IPS-20b (cell line): ENCODE results near the gene THEM4.

Experiments used
- H3K27ac ChIP-seq: one replicate; pipeline ENCODE4 v1.5.1; 2013; ENCODE audit warnings: low read length
- H3K27me3 ChIP-seq: 2 replicates; pipeline ENCODE4 v1.6.1; 2013; ENCODE audit warnings: mild to moderate bottlenecking, low read length, inconsistent platforms; ENCODE audit not compliant: insufficient read depth
- H3K36me3 ChIP-seq: 2 replicates; pipeline ENCODE4 v1.6.1; 2013; ENCODE audit warnings: low read depth, mild to moderate bottlenecking, inconsistent platforms, low read length, moderate library complexity; ENCODE audit not compliant: insufficient read depth
- H3K4me1 ChIP-seq: 2 replicates; pipeline ENCODE4 v1.6.1; 2013; ENCODE audit warnings: mild to moderate bottlenecking, control low read depth, inconsistent platforms, low read length, moderate library complexity; ENCODE audit not compliant: insufficient read depth
- H3K4me3 ChIP-seq: 2 replicates; pipeline ENCODE4 v1.5.1; 2013; ENCODE audit warnings: mild to moderate bottlenecking, low read length, inconsistent platforms
- H3K9ac ChIP-seq: 2 replicates; pipeline ENCODE4 v1.6.1; 2013; ENCODE audit warnings: low read depth, mild to moderate bottlenecking, inconsistent platforms, low read length, moderate library complexity
- H3K9me3 ChIP-seq: 2 replicates; pipeline ENCODE4 v1.6.1; 2013; ENCODE audit warnings: mild to moderate bottlenecking, low read depth, low read length, inconsistent platforms; ENCODE audit not compliant: insufficient read depth

THEM4 gene

GRCh38 chr1:151909167-151910149, at the start of gene THEM4:
Gene THEM4 (minus strand): TSS chr1:151909511. CDS start chr1:151909458, 53 bp downstream.
- peak within 1 kb of the TSS; percentile 78 for H3K4me3 ChIP-seq
- H3K27ac ChIP-seq, result peak within 1 kb of the TSS; percentile 98
- peak within 1 kb of the TSS; percentile 93 for H3K9ac ChIP-seq
- peaks cover 14% of the 10 kb centered on the region for H3K9me3 ChIP-seq
- no peaks in the 10 kb centered on the region for H3K27me3 ChIP-seq
- H3K4me1 ChIP-seq, result peaks cover 13% of the 10 kb centered on the region; the same call in 1 of the 2 replicates
- peaks cover 8% of the 10 kb centered on the region; the same call in 1 of the 2 replicates for H3K36me3 ChIP-seq

- no peak overlapping the region for H3K27ac ChIP-seq
- no peaks in the 10 kb centered on the region for H3K27me3 ChIP-seq
- H3K9ac ChIP-seq, result no peak overlapping the region
- no peaks in the 10 kb centered on the region for H3K36me3 ChIP-seq
- no peaks in the 10 kb centered on the region for H3K4me1 ChIP-seq
- no peak overlapping the region for H3K4me3 ChIP-seq
- no peaks in the 10 kb centered on the region for H3K9me3 ChIP-seq
Measured at GRCh38 chr1:151958959-151959358, 49.6 kb upstream of the THEM4 start.

- H3K9ac ChIP-seq, result no peak overlapping the region
- no peaks in the 10 kb centered on the region for H3K4me1 ChIP-seq
- H3K4me3 ChIP-seq, result no peak overlapping the region
- no peak overlapping the region for H3K27ac ChIP-seq
- no peaks in the 10 kb centered on the region for H3K27me3 ChIP-seq
- H3K9me3 ChIP-seq, result no peaks in the 10 kb centered on the region
- H3K36me3 ChIP-seq, result no peaks in the 10 kb centered on the region
Measured at GRCh38 chr1:151956957-151957497, 47.7 kb upstream of the THEM4 start.

DNA sequence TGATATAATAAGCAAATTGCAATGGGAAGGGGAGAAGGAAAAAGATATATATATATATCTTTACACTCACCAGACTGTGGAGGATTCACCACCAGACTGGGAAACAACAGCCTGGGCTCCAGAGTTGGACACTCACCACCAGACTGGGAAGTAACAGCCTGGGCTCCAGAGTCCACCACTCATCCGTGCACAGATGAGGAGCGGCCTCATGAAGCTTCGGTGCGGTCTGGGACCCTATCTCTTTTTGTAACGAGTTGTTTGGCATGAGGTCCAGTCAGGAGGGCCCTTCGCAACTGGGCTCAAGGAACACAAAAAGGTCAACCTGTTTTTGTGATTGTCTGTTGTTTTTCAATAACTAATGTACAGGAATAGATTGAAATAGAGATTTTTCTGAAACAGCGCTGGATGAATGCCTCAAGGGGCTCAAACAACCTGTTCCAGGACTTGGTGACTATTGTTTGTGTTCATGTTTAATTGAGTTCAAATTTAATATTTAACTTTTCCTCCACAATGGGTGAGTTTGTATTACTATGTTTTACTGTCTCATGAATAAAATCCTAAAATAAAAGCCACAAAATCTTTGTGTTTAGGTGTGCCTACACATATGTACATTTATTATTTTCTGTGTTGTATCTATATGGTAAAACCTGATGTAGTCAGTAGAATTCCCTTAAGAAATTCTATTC, 44.2 kb upstream of the THEM4 start:
- no peaks in the 10 kb centered on the region for H3K36me3 ChIP-seq
- H3K9ac ChIP-seq, result no peak overlapping the region
- H3K27ac ChIP-seq, result no peak overlapping the region
- no peak overlapping the region for H3K4me3 ChIP-seq
- H3K27me3 ChIP-seq, result no peaks in the 10 kb centered on the region
- no peaks in the 10 kb centered on the region for H3K4me1 ChIP-seq
- no peaks in the 10 kb centered on the region for H3K9me3 ChIP-seq

DNA sequence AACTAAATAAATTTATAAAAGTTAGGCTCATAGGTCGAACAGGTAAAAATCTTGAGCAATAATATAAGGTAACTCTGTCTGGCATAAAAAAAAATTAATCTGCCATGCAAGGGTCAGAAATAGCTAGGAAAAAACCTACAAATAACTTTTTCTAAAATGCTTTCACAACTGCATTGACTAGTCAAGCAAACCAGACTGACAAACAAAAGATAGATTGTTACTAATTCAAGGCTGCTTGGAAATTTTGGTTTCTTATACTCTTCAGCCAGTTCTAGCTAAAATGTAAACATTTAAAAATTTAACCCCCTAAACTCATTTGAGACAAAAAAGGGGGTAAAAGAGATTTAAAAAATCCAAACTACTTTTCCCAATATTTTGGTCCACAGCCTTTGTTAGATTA, 43.5 kb upstream of the THEM4 start:
- Histone ChIP-seq H3K27ac (no peak overlapping the region), H3K9me3 (no peaks in the 10 kb centered on the region), H3K9ac (no peak overlapping the region), H3K4me1 (no peaks in the 10 kb centered on the region), H3K27me3 (no peaks in the 10 kb centered on the region), H3K36me3 (no peaks in the 10 kb centered on the region), H3K4me3 (no peak overlapping the region)

GRCh38 chr1:151949371-151950193, 40.3 kb upstream of the THEM4 start:
- H3K9me3 ChIP-seq, result no peaks in the 10 kb centered on the region
- no peaks in the 10 kb centered on the region for H3K36me3 ChIP-seq
- H3K27ac ChIP-seq, result no peak overlapping the region
- no peak overlapping the region for H3K4me3 ChIP-seq
- no peaks in the 10 kb centered on the region for H3K27me3 ChIP-seq
- H3K4me1 ChIP-seq, result peaks cover 8% of the 10 kb centered on the region
- no peak overlapping the region for H3K9ac ChIP-seq

DNA sequence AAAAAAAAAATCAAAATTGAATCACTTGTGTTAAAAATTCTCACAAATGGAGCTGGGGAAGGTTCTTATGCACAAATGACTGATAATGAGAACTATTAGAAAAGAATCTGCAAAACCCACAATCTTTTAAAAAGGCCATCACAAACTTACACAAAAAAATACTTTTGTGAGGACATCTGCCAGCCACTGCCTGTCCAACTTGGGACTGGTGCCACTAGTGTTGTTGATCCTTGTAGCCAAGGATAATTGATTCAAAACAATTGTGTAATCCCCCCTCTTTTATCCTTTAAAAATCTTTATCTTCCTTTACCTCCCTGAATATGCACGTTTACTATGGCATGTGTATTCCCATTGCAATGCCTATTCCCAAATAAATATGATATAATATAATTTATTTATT, 39.2 kb upstream of the THEM4 start:
- Histone ChIP-seq H3K4me1 (peaks cover 8% of the 10 kb centered on the region), H3K9ac (no peak overlapping the region), H3K4me3 (no peak overlapping the region), H3K36me3 (no peaks in the 10 kb centered on the region), H3K27ac (no peak overlapping the region), H3K27me3 (no peaks in the 10 kb centered on the region), H3K9me3 (no peaks in the 10 kb centered on the region)

DNA sequence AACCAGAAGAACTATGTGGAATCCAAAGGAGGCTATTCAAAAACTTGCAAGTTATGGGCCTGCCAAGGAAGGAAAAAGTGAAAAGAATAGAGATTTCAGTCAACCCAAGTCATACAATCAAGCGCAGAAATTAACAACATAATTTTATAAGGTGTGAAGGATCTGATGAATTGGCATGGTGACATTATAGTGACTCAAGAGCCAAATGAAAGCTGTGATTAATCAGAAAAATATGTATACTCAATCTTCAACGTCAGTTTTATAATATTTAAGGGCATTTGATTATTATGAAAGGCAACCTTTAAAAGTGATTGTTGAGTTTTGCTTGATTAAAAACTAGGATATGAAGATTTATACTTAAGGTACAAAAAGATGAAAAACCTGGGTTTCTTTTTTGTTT, 37.8 kb upstream of the THEM4 start:
- H3K4me1 ChIP-seq, result peaks cover 8% of the 10 kb centered on the region
- H3K4me3 ChIP-seq, result no peak overlapping the region
- no peaks in the 10 kb centered on the region for H3K9me3 ChIP-seq
- H3K27me3 ChIP-seq, result no peaks in the 10 kb centered on the region
- H3K27ac ChIP-seq, result no peak overlapping the region
- H3K9ac ChIP-seq, result no peak overlapping the region
- no peaks in the 10 kb centered on the region for H3K36me3 ChIP-seq

DNA sequence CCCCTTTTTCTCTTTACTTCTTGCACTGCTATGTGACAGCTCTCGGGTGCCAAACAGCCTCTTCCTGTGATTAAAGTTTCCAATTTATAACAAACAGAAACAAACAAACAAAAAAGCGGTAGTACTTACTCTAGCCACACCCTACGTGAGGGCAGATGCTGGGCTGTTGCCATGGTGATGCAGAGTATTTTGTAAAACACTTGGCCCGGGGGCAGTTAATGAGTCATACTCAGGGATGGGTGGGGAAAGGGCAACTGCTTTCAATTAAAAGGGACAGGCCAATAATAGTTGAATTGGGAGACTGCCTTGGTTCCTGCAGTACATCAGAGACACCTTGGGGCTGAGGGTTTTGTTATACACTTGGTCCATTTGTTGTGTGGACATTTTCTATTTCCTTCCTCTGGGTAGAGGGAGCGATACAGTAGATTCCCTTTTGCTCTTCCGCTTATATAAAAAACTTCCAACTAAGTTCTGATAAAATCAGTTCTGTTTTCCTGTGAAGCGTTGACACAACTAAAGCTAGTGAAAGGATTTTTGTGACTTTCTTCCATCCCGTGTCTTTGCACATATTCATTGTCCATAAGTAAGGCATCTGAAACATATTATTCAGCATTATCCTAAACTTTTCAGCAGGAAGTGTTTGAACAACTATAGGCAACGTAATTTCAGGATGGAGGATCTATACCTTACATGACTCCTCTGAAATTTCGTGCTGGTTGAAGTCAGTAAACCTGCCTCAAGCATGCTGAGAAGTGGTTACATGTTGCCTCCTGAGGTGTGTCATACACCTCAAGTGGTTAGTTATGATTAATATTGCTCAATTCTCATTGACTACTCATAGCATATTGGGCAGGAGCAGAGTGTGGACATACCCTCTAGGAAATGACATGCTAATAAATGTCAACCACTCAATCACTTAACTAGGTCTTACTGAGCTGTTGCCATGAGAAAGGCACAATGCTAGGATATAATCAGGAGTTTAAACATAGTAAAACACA, 36.7 kb upstream of the THEM4 start:
- Histone ChIP-seq H3K27me3 (no peaks in the 10 kb centered on the region), H3K4me1 (peaks cover 8% of the 10 kb centered on the region), H3K27ac (no peak overlapping the region), H3K9ac (no peak overlapping the region), H3K9me3 (no peaks in the 10 kb centered on the region), H3K4me3 (no peak overlapping the region), H3K36me3 (no peaks in the 10 kb centered on the region)

- Histone ChIP-seq H3K27me3 (no peaks in the 10 kb centered on the region), H3K9ac (no peak overlapping the region), H3K4me1 (peaks cover 8% of the 10 kb centered on the region), H3K36me3 (no peaks in the 10 kb centered on the region), H3K27ac (no peak overlapping the region), H3K9me3 (no peaks in the 10 kb centered on the region), H3K4me3 (no peak overlapping the region)
Measured at GRCh38 chr1:151944857-151945575, 35.7 kb upstream of the THEM4 start.
